Nephron progenitor cell (in vitro differentiated cells): Measurements from ENCODE around the gene PACS1.

Experiments used
- DNase-seq: peaks from one replicate; pipeline ENCODE4 v3.0.0; 2021
- H3K27ac Mint-ChIP-seq: 2 replicates; pipeline ENCODE4 v1.8.0; 2021; ENCODE audit warnings: mild to moderate bottlenecking, moderate library complexity, mixed read lengths
- H3K27me3 Mint-ChIP-seq: 2 replicates; pipeline ENCODE4 v1.8.0; 2021; ENCODE audit warnings: mild to moderate bottlenecking, low read depth, mixed read lengths; ENCODE audit not compliant: poor library complexity
- H3K36me3 Mint-ChIP-seq: 2 replicates; pipeline ENCODE4 v1.8.0; 2021; ENCODE audit warnings: low read depth, mixed read lengths
- H3K4me1 Mint-ChIP-seq: 2 replicates; pipeline ENCODE4 v1.8.0; 2021; ENCODE audit warnings: mixed read lengths
- H3K4me3 Mint-ChIP-seq: 2 replicates; pipeline ENCODE4 v1.8.0; 2021; ENCODE audit warnings: mild to moderate bottlenecking, moderate library complexity, mixed read lengths
- H3K9me3 Mint-ChIP-seq: 2 replicates; pipeline ENCODE4 v1.8.0; 2021; ENCODE audit warnings: mild to moderate bottlenecking, moderate library complexity, mixed read lengths
- CTCF ChIP-seq: fragments of 200-600 bp; sonication (generic); IDR thresholded peaks from 2 replicates; pipeline ENCODE4 v1.5.0; 2021; ENCODE audit warnings: antibody characterized with exemption

The PACS1 gene

GRCh38 chr11:66063900-66064299, 6.2 kb upstream of the PACS1 start:
- Mint-ChIP-seq H3K4me3 (no peak overlapping the region), H3K27me3 (no peaks in the 10 kb centered on the region), H3K9me3 (peaks cover 21% of the 10 kb centered on the region), H3K36me3 (peaks cover 94% of the 10 kb centered on the region), H3K27ac (no peak overlapping the region), H3K4me1 (peaks cover 22% of the 10 kb centered on the region)
- DNase-seq, result no peak
- no peak for TF ChIP-seq CTCF

- Mint-ChIP-seq H3K9me3 (peaks cover 21% of the 10 kb centered on the region), H3K27ac (no peak overlapping the region)
- TF ChIP-seq CTCF, result no peak
These were observed 5.5 kb upstream of the PACS1 start for GRCh38 chr11:66064571-66064970.

GRCh38 chr11:66066751-66067150, 3.3 kb upstream of the PACS1 start:
- no peaks in the 10 kb centered on the region for H3K27me3 Mint-ChIP-seq
- no peak for DNase-seq
- peak overlapping the region; percentile 81 for H3K27ac Mint-ChIP-seq
- peaks cover 38% of the 10 kb centered on the region for H3K4me1 Mint-ChIP-seq
- H3K36me3 Mint-ChIP-seq, result peaks cover 67% of the 10 kb centered on the region
- H3K9me3 Mint-ChIP-seq, result peaks cover 21% of the 10 kb centered on the region
- no peak for TF ChIP-seq CTCF
- H3K4me3 Mint-ChIP-seq, result no peak overlapping the region

More at GRCh38 chr11:66064571-66064970, 5.5 kb upstream of the PACS1 start:
- no peak for DNase-seq
- Mint-ChIP-seq H3K27me3 (no peaks in the 10 kb centered on the region), H3K36me3 (peaks cover 87% of the 10 kb centered on the region), H3K4me3 (no peak overlapping the region), H3K4me1 (peaks cover 29% of the 10 kb centered on the region)

- H3K27me3 Mint-ChIP-seq, result no peaks in the 10 kb centered on the region
- peaks cover 69% of the 10 kb centered on the region for H3K36me3 Mint-ChIP-seq
- H3K9me3 Mint-ChIP-seq, result peaks cover 21% of the 10 kb centered on the region
- no peak for TF ChIP-seq CTCF
- no peak overlapping the region for H3K4me3 Mint-ChIP-seq
- peaks cover 47% of the 10 kb centered on the region for H3K4me1 Mint-ChIP-seq
- no peak for DNase-seq
- peak overlapping the region; percentile 85 for H3K27ac Mint-ChIP-seq
These were observed 2.4 kb upstream of the PACS1 start for GRCh38 chr11:66067640-66068039.

GRCh38 chr11:66068154-66068821, 1.8 kb upstream of the PACS1 start:
- peak overlapping the region; percentile 85 for H3K27ac Mint-ChIP-seq
- H3K9me3 Mint-ChIP-seq, result peaks cover 18% of the 10 kb centered on the region
- H3K4me1 Mint-ChIP-seq, result peaks cover 53% of the 10 kb centered on the region
- peak; percentile 93 for TF ChIP-seq CTCF
- H3K4me3 Mint-ChIP-seq, result peak overlapping the region; percentile 75
- H3K27me3 Mint-ChIP-seq, result no peaks in the 10 kb centered on the region
- peak; percentile 88 for DNase-seq
- H3K36me3 Mint-ChIP-seq, result peaks cover 69% of the 10 kb centered on the region
